Lower lobe of right lung (tissue), 2 donors: ENCODE data around the gene GREM2. TPM values are rescaled to one million over a fixed set of nuclear protein-coding genes. Genes with fewer than 3 reads are reported as not detected.

Source experiments
- ATAC-seq, 2 donors: fragments of 200-7000 bp; cut with Tn5 transposase; one replicate each; pipeline ENCODE4 v1.9.1; 2020 to 2022; ENCODE audit warnings: mild to moderate bottlenecking in 2 of 2, moderate library complexity in 2 of 2
- DNase-seq: peaks from one replicate; pipeline ENCODE4 v3.0.0-alpha.2; 2020
- H3K27ac ChIP-seq: fragments of 200-600 bp; one replicate; pipeline ENCODE4 v1.8.0; 2022
- H3K27me3 ChIP-seq: fragments of 200-600 bp; one replicate; pipeline ENCODE4 v1.8.0; 2022; ENCODE audit warnings: low read depth
- H3K36me3 ChIP-seq: fragments of 200-600 bp; one replicate; pipeline ENCODE4 v1.8.0; 2022; ENCODE audit warnings: mild to moderate bottlenecking
- H3K4me1 ChIP-seq: fragments of 200-600 bp; one replicate; pipeline ENCODE4 v1.8.0; 2022
- H3K4me3 ChIP-seq: fragments of 200-600 bp; one replicate; pipeline ENCODE4 v1.8.0; 2022; ENCODE audit warnings: mild to moderate bottlenecking
- H3K9me3 ChIP-seq: fragments of 200-600 bp; one replicate; pipeline ENCODE4 v1.8.0; 2022
- CTCF ChIP-seq: fragments of 200-600 bp; IDR thresholded peaks from one replicate; pipeline ENCODE4 v1.8.0; 2022; ENCODE audit warnings: antibody characterized with exemption, mild to moderate bottlenecking
- intact Hi-C: fragments of 100-400 bp; cut with DNase I; formaldehyde crosslinking; loops from one replicate; pipeline ENCODE4 v1.11.0; 2022
- total RNA-seq: library from RNA; stranded (reverse); fragmentation: NEBNext Ultra II Directional; extraction: Animal tissue kit (Norgen Biotek cat#: 25700); gene quantifications from one replicate; pipeline ENCODE4 v1.2.1, GENCODE V29; 2021
- donor health status: DM: no; HTN: yes; CAD: no; lungs with severe emphysema.

The GREM2 gene
- total RNA-seq, 1 donor from 2014 or later: 0.74 TPM

GRCh38 chr1:240616018-240616417, 4.1 kb upstream of the GREM2 start:
- Histone ChIP-seq H3K4me3 (no peak overlapping the region), H3K4me1 (no peaks in the 10 kb centered on the region), H3K36me3 (no peaks in the 10 kb centered on the region), H3K27ac (no peak overlapping the region), H3K9me3 (no peaks in the 10 kb centered on the region), H3K27me3 (peaks cover 12% of the 10 kb centered on the region)
- no peak for TF ChIP-seq CTCF
- ATAC-seq: no peak
- intact Hi-C loops: no loop called here
- DNase-seq: no peak

GRCh38 chr1:240613356-240614142, 1.6 kb upstream of the GREM2 start:
- no peak overlapping the region for H3K4me3 ChIP-seq
- no peaks in the 10 kb centered on the region for H3K9me3 ChIP-seq
- TF ChIP-seq CTCF: no peak
- DNase-seq (no peak), ATAC-seq (no peak)
- intact Hi-C loops: no loop called here
- peaks cover 16% of the 10 kb centered on the region for H3K27me3 ChIP-seq
- H3K27ac ChIP-seq: no peak overlapping the region
- no peaks in the 10 kb centered on the region for H3K4me1 ChIP-seq
- H3K36me3 ChIP-seq: no peaks in the 10 kb centered on the region

GRCh38 chr1:240612811-240613210, 856 bp upstream of the GREM2 start:
- ATAC-seq: no peak
- no peak overlapping the region for H3K4me3 ChIP-seq
- intact Hi-C loops: no loop called here
- H3K36me3 ChIP-seq: no peaks in the 10 kb centered on the region
- DNase-seq: no peak
- H3K27me3 ChIP-seq: peaks cover 16% of the 10 kb centered on the region
- no peaks in the 10 kb centered on the region for H3K4me1 ChIP-seq
- no peak overlapping the region for H3K27ac ChIP-seq
- no peak for TF ChIP-seq CTCF
- no peaks in the 10 kb centered on the region for H3K9me3 ChIP-seq

- intact Hi-C loops: no loop called here
- Histone ChIP-seq H3K9me3 (no peaks in the 10 kb centered on the region), H3K27ac (no peak overlapping the region), H3K4me1 (no peaks in the 10 kb centered on the region), H3K36me3 (no peaks in the 10 kb centered on the region), H3K4me3 (peak overlapping the region; percentile 53), H3K27me3 (peaks cover 16% of the 10 kb centered on the region)
- ATAC-seq: peak in 1 of 2 donors; percentile 44
- DNase-seq: no peak
- no peak for TF ChIP-seq CTCF
Observed at GRCh38 chr1:240611228-240611618, 732 bp downstream of the GREM2 start.

GRCh38 chr1:240610636-240611035, 1.3 kb downstream of the GREM2 start:
- Histone ChIP-seq H3K36me3 (no peaks in the 10 kb centered on the region), H3K27ac (no peak overlapping the region), H3K9me3 (no peaks in the 10 kb centered on the region), H3K27me3 (peaks cover 16% of the 10 kb centered on the region), H3K4me3 (no peak overlapping the region), H3K4me1 (no peaks in the 10 kb centered on the region)
- DNase-seq (no peak), ATAC-seq (no peak)
- no peak for TF ChIP-seq CTCF
- intact Hi-C loops: no loop called here
